Caco-2 (cell line): ENCODE results near the gene ANAPC7. TPM values are rescaled to one million over a fixed set of nuclear protein-coding genes. Genes with fewer than 3 reads are reported as not detected.
"Not testable (repeated sequence)": the region's sequence is repeated elsewhere in the genome, so short reads cannot be mapped to it uniquely, and the experiment has no call there.

Experiments used
- BruUV-seq: library from RNA; stranded (reverse); fragments of 400-500 nt; replicated peaks from 2 replicates; lab custom pipeline; 2021; lab: Mats Ljungman, UMichigan
- CTCF ChIA-PET: fragments of 300-600 bp; sonication (Branson Sonifier 250); formaldehyde crosslinking; loops from one replicate; lab custom pipeline; 2022; ENCODE audit warnings: antibody characterized with exemption; lab: Charles Lee
- POLR2A ChIA-PET: fragments of 300-600 bp; sonication (Branson Sonifier 250); formaldehyde crosslinking; loops from one replicate; lab custom pipeline; 2022; ENCODE audit warnings: antibody characterized with exemption; lab: Charles Lee
- DNase-seq, 2 experiments: peaks; one replicate each; pipeline versions ENCODE4 v3.0.0 to v3.0.0-alpha.2; 2020 to 2022
- H3K27me3 ChIP-seq: replicated peaks from 2 replicates; pipeline ENCODE4 v1.6.0; 2011; ENCODE audit warnings: low read length; ENCODE audit not compliant: control insufficient read depth, insufficient read depth
- H3K36me3 ChIP-seq: 2 replicates; pipeline ENCODE4 v1.5.1; 2011; ENCODE audit warnings: low read length; ENCODE audit not compliant: control insufficient read depth, insufficient read depth
- H3K4me1 ChIP-seq: fragments of 250-450 bp; sonication (Bioruptor Pico); 2 replicates; pipeline ENCODE4 v1.5.1; 2020; ENCODE audit warnings: mild to moderate bottlenecking
- H3K4me3 ChIP-seq: 2 replicates; pipeline ENCODE4 v1.5.1; 2011; ENCODE audit warnings: low read depth, mild to moderate bottlenecking, control low read depth, low read length
- H3K9me3 ChIP-seq: fragments of 250-450 bp; sonication (Bioruptor Pico); 2 replicates; pipeline ENCODE4 v1.5.1; 2020; ENCODE audit warnings: mild to moderate bottlenecking, moderate library complexity
- H3K27ac Mint-ChIP-seq: one replicate; pipeline ENCODE4 v1.8.0; 2022; ENCODE audit warnings: mixed read lengths; ENCODE audit not compliant: unreplicated experiment
- H3K27me3 Mint-ChIP-seq: one replicate; pipeline ENCODE4 v1.8.0; 2022; ENCODE audit warnings: mixed read lengths; ENCODE audit not compliant: insufficient read depth, unreplicated experiment
- H3K36me3 Mint-ChIP-seq: one replicate; pipeline ENCODE4 v1.8.0; 2022; ENCODE audit warnings: mild to moderate bottlenecking, mixed read lengths; ENCODE audit not compliant: insufficient read depth, unreplicated experiment
- H3K4me1 Mint-ChIP-seq: one replicate; pipeline ENCODE4 v1.8.0; 2022; ENCODE audit warnings: low read depth, mixed read lengths; ENCODE audit not compliant: unreplicated experiment
- H3K4me3 Mint-ChIP-seq: one replicate; pipeline ENCODE4 v1.8.0; 2022; ENCODE audit warnings: mild to moderate bottlenecking, moderate library complexity, mixed read lengths; ENCODE audit not compliant: unreplicated experiment
- H3K9me3 Mint-ChIP-seq: one replicate; pipeline ENCODE4 v1.8.0; 2022; ENCODE audit warnings: mixed read lengths; ENCODE audit not compliant: unreplicated experiment
- intact Hi-C: fragments of 100-400 bp; cut with micrococcal nuclease; formaldehyde crosslinking; loops from one replicate; pipeline ENCODE4 v1.10.0; 2022; ENCODE audit not compliant: unreplicated experiment
- total RNA-seq: library from RNA; stranded (reverse); gene quantifications from 2 replicates; pipeline ENCODE4 v1.2.3, GENCODE V29; 2022
- TF ChIP-seq, protein P1 (sequence below), 2 experiments: fragments of 200-600 bp in 1 of 2; IDR thresholded peaks; 1 replicate in 1 of 2; 2 replicates in 1 of 2; pipeline versions ENCODE4 v1.5.1 to v1.8.0; 2011 to 2022; ENCODE audit warnings: antibody characterized with exemption in 1 of 2, control low read depth in 1 of 2, inconsistent platforms in 1 of 2, low read depth in 1 of 2, low read length in 1 of 2, mild to moderate bottlenecking in 1 of 2, moderate library complexity in 1 of 2; ENCODE audit not compliant: insufficient read depth in 1 of 2, severe bottlenecking in 1 of 2, unreplicated experiment in 1 of 2

Gene ANAPC7
- total RNA-seq, 1 experiment from 2014 or later, result 93.8 TPM

DNA sequence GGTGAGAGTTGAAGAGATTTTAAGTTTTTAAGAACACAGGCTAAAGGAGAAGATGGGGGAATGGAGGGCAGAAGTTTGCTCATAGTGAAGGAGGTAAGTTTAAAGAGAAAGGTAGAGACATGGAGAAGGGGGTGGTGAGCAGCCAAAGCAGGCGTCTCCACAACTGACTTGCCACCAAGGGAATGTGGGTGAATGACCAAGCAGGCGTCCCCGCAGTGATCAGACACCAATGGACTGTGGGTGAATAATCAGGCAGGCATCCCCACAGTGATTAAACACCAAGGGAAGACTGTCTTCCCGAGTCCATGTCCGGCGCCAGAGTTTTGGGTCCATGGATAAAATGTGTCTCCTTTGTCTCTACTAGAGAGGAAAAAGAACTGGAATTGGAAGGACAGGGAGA is 6.6 kb upstream of the ANAPC7 start:
- CTCF ChIA-PET, intact Hi-C loops, H3K27me3 ChIP-seq, DNase-seq, H3K4me3 ChIP-seq, H3K27me3 Mint-ChIP-seq, H3K9me3 ChIP-seq, H3K36me3 ChIP-seq, H3K4me3 Mint-ChIP-seq, POLR2A ChIA-PET, BruUV-seq, H3K4me1 Mint-ChIP-seq, H3K27ac Mint-ChIP-seq, H3K9me3 Mint-ChIP-seq, H3K4me1 ChIP-seq, H3K36me3 Mint-ChIP-seq: not testable (repeated sequence)

DNA sequence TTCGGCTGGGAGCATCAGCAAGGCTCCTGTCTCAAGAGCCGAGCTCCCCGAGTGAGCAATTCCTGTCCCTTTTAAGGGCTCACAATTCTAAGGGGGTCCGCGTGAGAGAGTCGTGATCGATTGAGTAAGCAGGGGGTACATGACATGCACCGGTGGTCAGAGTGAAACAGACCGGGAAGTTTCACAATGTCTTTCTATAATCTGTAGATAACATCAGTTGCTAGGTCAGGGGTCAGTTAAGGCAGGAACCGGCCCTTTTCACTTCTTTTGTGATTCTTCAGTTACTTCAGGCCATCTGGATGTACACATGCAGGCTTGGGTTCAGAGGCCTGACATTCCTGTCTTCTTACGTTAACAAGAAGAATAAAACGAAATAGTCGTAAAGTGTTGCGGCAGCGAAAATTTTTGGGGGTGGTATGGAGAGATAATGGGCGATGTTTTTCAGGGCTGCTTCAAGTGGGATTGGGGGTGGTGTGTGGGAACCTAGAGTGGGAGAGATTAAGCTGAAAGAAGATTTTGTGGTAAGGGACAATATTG is 1.7 kb upstream of the ANAPC7 start:
- H3K4me3 ChIP-seq, POLR2A ChIA-PET, CTCF ChIA-PET, H3K4me3 Mint-ChIP-seq, H3K27me3 ChIP-seq, H3K27ac Mint-ChIP-seq, BruUV-seq, intact Hi-C loops, H3K36me3 ChIP-seq, H3K27me3 Mint-ChIP-seq, H3K9me3 ChIP-seq, H3K4me1 ChIP-seq, DNase-seq, H3K4me1 Mint-ChIP-seq, H3K9me3 Mint-ChIP-seq: not testable (repeated sequence)
- peaks cover 16% of the 10 kb centered on the region for H3K36me3 Mint-ChIP-seq

DNA sequence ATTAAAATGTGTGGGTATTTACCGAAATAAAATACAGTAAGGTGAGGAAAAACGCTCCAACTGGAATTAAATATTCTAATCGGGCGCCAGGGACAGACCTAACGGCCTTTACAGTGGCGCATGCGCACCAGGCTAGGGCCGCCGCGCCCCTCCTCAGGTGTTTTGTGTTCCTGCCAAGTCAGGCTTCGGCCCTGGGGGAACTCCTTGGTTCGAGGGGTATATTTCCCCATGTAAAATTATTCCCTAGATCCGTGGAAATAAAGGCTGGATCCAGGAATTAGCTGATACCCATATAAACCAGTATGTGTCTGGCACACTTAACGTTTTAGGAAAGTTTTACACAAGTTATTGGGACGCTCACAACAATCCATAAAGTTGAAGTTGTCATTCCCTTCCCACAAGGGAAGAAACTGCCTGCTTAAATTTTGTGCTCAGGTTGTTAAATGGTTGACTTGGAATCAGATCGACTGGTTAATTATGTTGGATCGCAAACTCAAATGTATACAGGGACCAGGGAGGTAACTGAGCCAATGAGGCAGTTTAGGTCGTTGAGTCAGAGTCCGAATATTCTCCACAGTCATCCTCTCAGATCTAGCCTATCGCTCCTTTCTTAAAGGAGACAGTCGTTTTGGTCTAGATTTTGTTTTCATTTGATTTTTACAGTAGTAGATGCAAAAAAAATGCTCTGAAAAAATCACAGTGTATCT is 621 bp upstream of the ANAPC7 start:
- H3K4me3 ChIP-seq, result peak overlapping the region; percentile 62
- Mint-ChIP-seq H3K27me3 (no peaks in the 10 kb centered on the region), H3K4me3 (peak overlapping the region; percentile 97), H3K4me1 (no peaks in the 10 kb centered on the region), H3K9me3 (no peaks in the 10 kb centered on the region), H3K27ac (peak overlapping the region; percentile 99), H3K36me3 (peaks cover 25% of the 10 kb centered on the region)
- ChIA-PET POLR2A (no interaction called here), CTCF (no interaction called here)
- peaks cover 4% of the 10 kb centered on the region; the same call in 1 of the 2 replicates for H3K4me1 ChIP-seq
- no peaks in the 10 kb centered on the region for H3K27me3 ChIP-seq
- intact Hi-C loops, result loop anchor here (1.0 kb wide), 1 partner anchor 27 kb away; no protein-coding TSS in a partner anchor
- TF ChIP-seq, protein P1, sequence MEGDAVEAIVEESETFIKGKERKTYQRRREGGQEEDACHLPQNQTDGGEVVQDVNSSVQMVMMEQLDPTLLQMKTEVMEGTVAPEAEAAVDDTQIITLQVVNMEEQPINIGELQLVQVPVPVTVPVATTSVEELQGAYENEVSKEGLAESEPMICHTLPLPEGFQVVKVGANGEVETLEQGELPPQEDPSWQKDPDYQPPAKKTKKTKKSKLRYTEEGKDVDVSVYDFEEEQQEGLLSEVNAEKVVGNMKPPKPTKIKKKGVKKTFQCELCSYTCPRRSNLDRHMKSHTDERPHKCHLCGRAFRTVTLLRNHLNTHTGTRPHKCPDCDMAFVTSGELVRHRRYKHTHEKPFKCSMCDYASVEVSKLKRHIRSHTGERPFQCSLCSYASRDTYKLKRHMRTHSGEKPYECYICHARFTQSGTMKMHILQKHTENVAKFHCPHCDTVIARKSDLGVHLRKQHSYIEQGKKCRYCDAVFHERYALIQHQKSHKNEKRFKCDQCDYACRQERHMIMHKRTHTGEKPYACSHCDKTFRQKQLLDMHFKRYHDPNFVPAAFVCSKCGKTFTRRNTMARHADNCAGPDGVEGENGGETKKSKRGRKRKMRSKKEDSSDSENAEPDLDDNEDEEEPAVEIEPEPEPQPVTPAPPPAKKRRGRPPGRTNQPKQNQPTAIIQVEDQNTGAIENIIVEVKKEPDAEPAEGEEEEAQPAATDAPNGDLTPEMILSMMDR (IDR thresholded peaks at IDR 0.05; ENCODE audit: insufficient read depth in 1 of 2, low read depth in 1 of 2, low read length in 1 of 2, severe bottlenecking in 1 of 2, unreplicated experiment in 1 of 2), result no peak
- BruUV-seq, result TSS peak; percentile 89
- no peaks in the 10 kb centered on the region; the same call in none of the 2 replicates for H3K36me3 ChIP-seq
- peak; percentile 82 to 83 for DNase-seq
- H3K9me3 ChIP-seq, result no peaks in the 10 kb centered on the region

DNA sequence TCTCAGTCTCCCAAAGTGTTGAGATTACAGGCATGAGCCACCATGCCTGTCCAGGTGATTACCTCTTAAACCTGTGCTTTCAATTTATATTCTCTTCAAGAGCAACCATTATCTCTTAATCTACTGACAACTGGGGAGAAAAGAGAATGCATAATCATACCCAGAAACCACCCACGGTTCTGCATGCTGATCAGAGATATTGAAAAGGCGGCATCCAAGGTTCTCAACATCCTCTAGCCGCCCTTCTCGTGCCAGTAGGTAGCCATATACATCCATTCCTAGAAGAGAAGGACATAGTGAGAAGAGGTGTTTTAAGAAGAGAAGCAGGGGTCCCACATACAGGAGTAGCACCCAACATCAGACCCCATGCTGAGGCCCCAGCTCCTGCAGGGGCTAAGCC is 20.8 kb downstream of the ANAPC7 start:
- Histone ChIP-seq H3K4me1 (no peaks in the 10 kb centered on the region), H3K4me3 (no peak overlapping the region), H3K36me3 (peaks cover 2% of the 10 kb centered on the region), H3K9me3 (no peaks in the 10 kb centered on the region), H3K27me3 (no peaks in the 10 kb centered on the region)
- Mint-ChIP-seq H3K4me1 (no peaks in the 10 kb centered on the region), H3K27ac (no peak overlapping the region), H3K27me3 (no peaks in the 10 kb centered on the region), H3K9me3 (no peaks in the 10 kb centered on the region), H3K36me3 (peaks cover 92% of the 10 kb centered on the region), H3K4me3 (no peak overlapping the region)
- intact Hi-C loops, result no loop called here
- BruUV-seq, result no TSS peak
- TF ChIP-seq, protein P1 (IDR thresholded peaks at IDR 0.05; ENCODE audit: insufficient read depth in 1 of 2, low read depth in 1 of 2, low read length in 1 of 2, severe bottlenecking in 1 of 2, unreplicated experiment in 1 of 2), result no peak
- no peak for DNase-seq
- ChIA-PET POLR2A (no interaction called here), CTCF (no interaction called here)
